Activated CD4-positive, alpha-beta T cell treated with anti-CD3 and anti-CD28 coated beads, Interleukin-2, Interleukin-6, amounts not matched to agents 100 ng/mL and 50 ng/mL, durations not matched to agents 16 hours and 8 hours (primary cell): ENCODE data around the gene OR1M1.
"Not testable (repeated sequence)": the region's sequence is repeated elsewhere in the genome, so short reads cannot be mapped to it uniquely, and the experiment has no call there.

ENCODE experiments used
- DNase-seq: peaks from one replicate; pipeline ENCODE4 v3.0.0-alpha.2; 2020

The OR1M1 gene

GRCh38 chr19:9086761-9087160 is at the start of gene OR1M1:
Gene OR1M1, plus strand, starts transcription at chr19:9087061. Its CDS starts 6,184 bp downstream, at chr19:9093245.
- no peak for DNase-seq

- no peak for DNase-seq
These were observed 49.3 kb upstream of the OR1M1 start for GRCh38 chr19:9037400-9038062.

- no peak for DNase-seq
These were observed 47.1 kb upstream of the OR1M1 start for GRCh38 chr19:9039728-9040127.

- DNase-seq: no peak
These were observed 46.7 kb upstream of the OR1M1 start for GRCh38 chr19:9040131-9040530.

- no peak for DNase-seq
These were observed 45.8 kb upstream of the OR1M1 start for GRCh38 chr19:9041023-9041422.

GRCh38 chr19:9043524-9043923 is 43.3 kb upstream of the OR1M1 start:
- DNase-seq: no peak

- no peak for DNase-seq
These were observed 42.4 kb upstream of the OR1M1 start for GRCh38 chr19:9044449-9044848.

GRCh38 chr19:9046694-9047093 is 40.2 kb upstream of the OR1M1 start:
- no peak for DNase-seq

GRCh38 chr19:9052894-9053293 is 34.0 kb upstream of the OR1M1 start:
- DNase-seq: no peak

GRCh38 chr19:9053674-9054073 is 33.2 kb upstream of the OR1M1 start:
- not testable (repeated sequence) for DNase-seq

- no peak for DNase-seq
These were observed 32.7 kb upstream of the OR1M1 start for GRCh38 chr19:9054207-9054606.

GRCh38 chr19:9054765-9055164 is 32.1 kb upstream of the OR1M1 start:
- no peak for DNase-seq

- not testable (repeated sequence) for DNase-seq
These were observed 30.7 kb upstream of the OR1M1 start for GRCh38 chr19:9056131-9056530.

- no peak for DNase-seq
These were observed 29.2 kb upstream of the OR1M1 start for GRCh38 chr19:9057505-9058258.

- DNase-seq: no peak
These were observed 27.8 kb upstream of the OR1M1 start for GRCh38 chr19:9058905-9059667.

- DNase-seq: no peak
These were observed 26.1 kb upstream of the OR1M1 start for GRCh38 chr19:9060564-9061340.

- no peak for DNase-seq
These were observed 25.0 kb upstream of the OR1M1 start for GRCh38 chr19:9061879-9062278.

GRCh38 chr19:9065457-9066014 is 21.3 kb upstream of the OR1M1 start:
- no peak for DNase-seq

GRCh38 chr19:9070066-9070465 is 16.8 kb upstream of the OR1M1 start:
- DNase-seq: no peak

GRCh38 chr19:9071720-9072119 is 15.1 kb upstream of the OR1M1 start:
- DNase-seq: not testable (repeated sequence)

- DNase-seq: no peak
These were observed 13.1 kb upstream of the OR1M1 start for GRCh38 chr19:9073806-9074205.
